SK-N-SH treated with all-trans-retinoic acid at 6 μM for 48 hours (cell line): Measurements from ENCODE around the gene TBL1X.
"Not testable (repeated sequence)": the region's sequence is repeated elsewhere in the genome, so short reads cannot be mapped to it uniquely, and the experiment has no call there.

Experiments used
- ATAC-seq: fragments of 200-7000 bp; cut with Tn5 transposase; 3 replicates; pipeline ENCODE4 v1.9.1; 2020; ENCODE audit warnings: mild to moderate bottlenecking, moderate library complexity
- ARNTL ChIP-seq: fragments of 450-650 bp; formaldehyde crosslinking; IDR thresholded peaks from 2 replicates; pipeline ENCODE4 v1.5.0; 2020; ENCODE audit warnings: low read depth, mild to moderate bottlenecking, moderate library complexity, borderline replicate concordance
- BACH2 ChIP-seq: fragments of 250-450 bp; sonication (Bioruptor Pico); IDR thresholded peaks from 2 replicates; pipeline ENCODE4 v1.9.0; 2021; ENCODE audit warnings: mild to moderate bottlenecking, borderline replicate concordance
- CSDC2 ChIP-seq: fragments of 250-450 bp; sonication (Bioruptor Pico); IDR thresholded peaks from 2 replicates; pipeline ENCODE4 v1.5.0; 2020; ENCODE audit warnings: mild to moderate bottlenecking, moderate library complexity
- CSRNP3 ChIP-seq: fragments of 250-450 bp; sonication (Bioruptor Pico); IDR thresholded peaks from 2 replicates; pipeline ENCODE4 v1.5.1; 2021; ENCODE audit warnings: mild to moderate bottlenecking, moderate library complexity
- ESRRG ChIP-seq: fragments of 250-450 bp; sonication (Bioruptor Pico); IDR thresholded peaks from 2 replicates; pipeline ENCODE4 v1.6.1; 2021; ENCODE audit warnings: mild to moderate bottlenecking
- GLIS3 ChIP-seq: fragments of 250-450 bp; sonication (Bioruptor Pico); IDR thresholded peaks from 2 replicates; pipeline ENCODE4 v1.5.0; 2020; ENCODE audit warnings: mild to moderate bottlenecking, moderate library complexity
- ISL1 ChIP-seq: fragments of 250-450 bp; sonication (Bioruptor Pico); IDR thresholded peaks from 2 replicates; pipeline ENCODE4 v2.1.2; 2022; ENCODE audit warnings: mild to moderate bottlenecking, moderate library complexity
- OSR1 ChIP-seq: fragments of 250-450 bp; sonication (Bioruptor Pico); IDR thresholded peaks from 2 replicates; pipeline ENCODE4 v1.8.0; 2022; ENCODE audit warnings: moderate library complexity, mild to moderate bottlenecking, inconsistent platforms
- PATZ1 ChIP-seq: fragments of 250-450 bp; sonication (Bioruptor Pico); IDR thresholded peaks from 2 replicates; pipeline ENCODE4 v1.8.0; 2020; ENCODE audit warnings: mild to moderate bottlenecking, moderate library complexity, borderline replicate concordance
- POU6F1 ChIP-seq: fragments of 250-450 bp; sonication (Bioruptor Pico); IDR thresholded peaks from 2 replicates; pipeline ENCODE4 v1.8.0; 2021; ENCODE audit warnings: low read depth, mild to moderate bottlenecking, moderate library complexity, borderline replicate concordance
- PPARA ChIP-seq: fragments of 250-450 bp; sonication (Bioruptor Pico); IDR thresholded peaks from 2 replicates; pipeline ENCODE4 v1.5.0; 2020; ENCODE audit warnings: mild to moderate bottlenecking, borderline replicate concordance
- RARB ChIP-seq: fragments of 250-450 bp; sonication (Bioruptor Pico); IDR thresholded peaks from 2 replicates; pipeline ENCODE4 v1.8.0; 2021; ENCODE audit warnings: mild to moderate bottlenecking, moderate library complexity
- TCF4 ChIP-seq: fragments of 250-450 bp; sonication (Bioruptor Pico); IDR thresholded peaks from 2 replicates; pipeline ENCODE4 v1.8.0; 2021; ENCODE audit warnings: mild to moderate bottlenecking, moderate library complexity, borderline replicate concordance
- TOX ChIP-seq: fragments of 250-450 bp; sonication (Bioruptor Pico); IDR thresholded peaks from 2 replicates; pipeline ENCODE4 v1.8.0; 2021; ENCODE audit warnings: mild to moderate bottlenecking, moderate library complexity, borderline replicate concordance
- TSHZ2 ChIP-seq: fragments of 250-450 bp; sonication (Bioruptor Pico); IDR thresholded peaks from 2 replicates; pipeline ENCODE4 v1.5.0; 2020; ENCODE audit warnings: mild to moderate bottlenecking, moderate library complexity
- ZC3H10 ChIP-seq: fragments of 250-450 bp; sonication (Bioruptor Pico); IDR thresholded peaks from 2 replicates; pipeline ENCODE4 v1.5.1; 2021; ENCODE audit warnings: mild to moderate bottlenecking, moderate library complexity
- ZFP3 ChIP-seq: fragments of 250-450 bp; sonication (Bioruptor Pico); IDR thresholded peaks from 2 replicates; pipeline ENCODE4 v1.5.0; 2020; ENCODE audit warnings: mild to moderate bottlenecking, moderate library complexity
- ZFP30 ChIP-seq: fragments of 450-650 bp; formaldehyde crosslinking; IDR thresholded peaks from 2 replicates; pipeline ENCODE4 v1.5.0; 2022; ENCODE audit warnings: mild to moderate bottlenecking, moderate library complexity
- ZNF565 ChIP-seq: fragments of 450-650 bp; formaldehyde crosslinking; conservative IDR thresholded peaks from 2 replicates; pipeline ENCODE4 v1.5.0; 2020; ENCODE audit warnings: low read depth, mild to moderate bottlenecking, moderate library complexity
- ZNF70 ChIP-seq: fragments of 450-650 bp; formaldehyde crosslinking; IDR thresholded peaks from 2 replicates; pipeline ENCODE4 v1.5.0; 2020; ENCODE audit warnings: mild to moderate bottlenecking, moderate library complexity
- ZNF8 ChIP-seq: fragments of 450-650 bp; formaldehyde crosslinking; IDR thresholded peaks from 2 replicates; pipeline ENCODE4 v1.5.0; 2020; ENCODE audit warnings: mild to moderate bottlenecking, moderate library complexity

The TBL1X gene

GRCh38 chrX:9534686-9535085, 69.8 kb downstream of the TBL1X start (continued):
- TF ChIP-seq CSRNP3 (CRISPR knock-in tag) (no peak), POU6F1 (no peak)

- TF ChIP-seq ESRRG (CRISPR knock-in tag): no peak
- TF ChIP-seq OSR1 (CRISPR knock-in tag): no peak
- peak; percentile 93 for TF ChIP-seq ZNF70 (CRISPR knock-in tag)
- ATAC-seq: no peak
Measured at GRCh38 chrX:9535101-9535500, 70.2 kb downstream of the TBL1X start.

GRCh38 chrX:9536156-9536555, 71.3 kb downstream of the TBL1X start:
- ATAC-seq: not testable (repeated sequence)

GRCh38 chrX:9537781-9538180, 72.9 kb downstream of the TBL1X start:
- ATAC-seq: no peak
- no peak for TF ChIP-seq ISL1 (CRISPR knock-in tag)

- TF ChIP-seq TOX (CRISPR knock-in tag): no peak
- no peak for TF ChIP-seq TCF4 (CRISPR knock-in tag)
- no peak for TF ChIP-seq ZNF565 (CRISPR knock-in tag)
- no peak for TF ChIP-seq BACH2 (CRISPR knock-in tag)
- no peak for TF ChIP-seq CSDC2 (CRISPR knock-in tag)
- no peak for TF ChIP-seq ZFP3 (CRISPR knock-in tag)
- TF ChIP-seq POU6F1: no peak
- TF ChIP-seq ARNTL: no peak
- TF ChIP-seq GLIS3 (CRISPR knock-in tag): no peak
- no peak for TF ChIP-seq ZC3H10
- no peak for TF ChIP-seq ESRRG (CRISPR knock-in tag)
- TF ChIP-seq TSHZ2: no peak
- no peak for TF ChIP-seq CSRNP3 (CRISPR knock-in tag)
- no peak for TF ChIP-seq PATZ1 (CRISPR knock-in tag)
- TF ChIP-seq ZNF8: no peak
- no peak for TF ChIP-seq RARB (CRISPR knock-in tag)
- TF ChIP-seq ZNF70 (CRISPR knock-in tag): no peak
- TF ChIP-seq ISL1 (CRISPR knock-in tag): no peak
- TF ChIP-seq PPARA (CRISPR knock-in tag): no peak
- TF ChIP-seq ZFP30: no peak
- TF ChIP-seq, all 23 proteins: peak for 0
- ATAC-seq: no peak
Measured at GRCh38 chrX:9538544-9539045, 73.7 kb downstream of the TBL1X start.
